AG09319 (cell line): ENCODE data around the gene ARHGEF4.

Experiments
- DNase-seq: peaks from one replicate; pipeline ENCODE4 v3.0.0-alpha.2; 2010; ENCODE audit warnings: low read depth; ENCODE audit errors: extremely low read depth
- TF ChIP-seq, protein P1 (sequence below): IDR thresholded peaks from 2 replicates; pipeline ENCODE4 v1.5.1; 2011; ENCODE audit warnings: low read depth, mild to moderate bottlenecking, inconsistent platforms, low read length, moderate library complexity

Gene ARHGEF4

DNA sequence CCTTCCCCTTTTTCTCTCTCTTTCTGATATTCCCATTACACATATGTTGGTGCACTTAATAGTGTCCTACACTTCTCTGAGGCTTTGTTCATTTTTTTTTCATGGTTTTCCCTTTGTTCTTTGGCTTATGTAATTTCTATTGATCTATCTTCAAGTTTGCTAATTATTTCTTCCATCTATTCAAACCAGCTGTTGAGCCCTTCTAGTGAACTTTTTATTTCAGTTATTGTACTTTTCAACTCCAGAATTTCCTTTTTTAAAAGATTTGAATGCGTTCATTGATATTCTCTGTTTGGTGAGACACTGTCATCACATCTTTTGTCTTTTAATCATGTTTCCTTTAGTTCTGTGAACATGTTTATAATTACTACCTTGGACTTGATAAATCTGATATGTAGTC, 118.2 kb downstream of the ARHGEF4 start:
- no peak for DNase-seq
- TF ChIP-seq, protein P1, sequence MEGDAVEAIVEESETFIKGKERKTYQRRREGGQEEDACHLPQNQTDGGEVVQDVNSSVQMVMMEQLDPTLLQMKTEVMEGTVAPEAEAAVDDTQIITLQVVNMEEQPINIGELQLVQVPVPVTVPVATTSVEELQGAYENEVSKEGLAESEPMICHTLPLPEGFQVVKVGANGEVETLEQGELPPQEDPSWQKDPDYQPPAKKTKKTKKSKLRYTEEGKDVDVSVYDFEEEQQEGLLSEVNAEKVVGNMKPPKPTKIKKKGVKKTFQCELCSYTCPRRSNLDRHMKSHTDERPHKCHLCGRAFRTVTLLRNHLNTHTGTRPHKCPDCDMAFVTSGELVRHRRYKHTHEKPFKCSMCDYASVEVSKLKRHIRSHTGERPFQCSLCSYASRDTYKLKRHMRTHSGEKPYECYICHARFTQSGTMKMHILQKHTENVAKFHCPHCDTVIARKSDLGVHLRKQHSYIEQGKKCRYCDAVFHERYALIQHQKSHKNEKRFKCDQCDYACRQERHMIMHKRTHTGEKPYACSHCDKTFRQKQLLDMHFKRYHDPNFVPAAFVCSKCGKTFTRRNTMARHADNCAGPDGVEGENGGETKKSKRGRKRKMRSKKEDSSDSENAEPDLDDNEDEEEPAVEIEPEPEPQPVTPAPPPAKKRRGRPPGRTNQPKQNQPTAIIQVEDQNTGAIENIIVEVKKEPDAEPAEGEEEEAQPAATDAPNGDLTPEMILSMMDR = no peak

DNA sequence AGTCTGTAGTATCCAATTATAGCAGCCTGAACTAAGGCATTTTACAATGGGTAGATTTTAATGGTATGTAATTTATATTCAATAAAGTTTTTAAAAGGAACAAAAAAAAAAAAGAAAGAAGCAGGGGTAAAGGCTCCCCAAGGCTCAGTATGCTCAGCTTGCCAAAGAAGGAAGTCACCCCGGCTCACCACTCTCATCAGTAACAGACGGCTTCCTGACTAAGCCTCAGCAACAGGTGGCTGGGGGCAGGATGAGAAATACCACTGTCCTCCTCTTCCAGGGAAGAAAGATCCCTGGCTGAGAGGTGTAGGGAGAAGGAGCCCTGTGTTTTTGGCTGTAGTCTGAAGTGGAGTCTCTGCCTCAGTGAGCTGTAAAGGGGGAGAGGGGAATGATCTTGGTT, 121.2 kb downstream of the ARHGEF4 start:
- TF ChIP-seq, protein P1 = no peak
- no peak for DNase-seq

- no peak for DNase-seq
These were observed 126.6 kb downstream of the ARHGEF4 start for GRCh38 chr2:130963196-130963848.

DNA sequence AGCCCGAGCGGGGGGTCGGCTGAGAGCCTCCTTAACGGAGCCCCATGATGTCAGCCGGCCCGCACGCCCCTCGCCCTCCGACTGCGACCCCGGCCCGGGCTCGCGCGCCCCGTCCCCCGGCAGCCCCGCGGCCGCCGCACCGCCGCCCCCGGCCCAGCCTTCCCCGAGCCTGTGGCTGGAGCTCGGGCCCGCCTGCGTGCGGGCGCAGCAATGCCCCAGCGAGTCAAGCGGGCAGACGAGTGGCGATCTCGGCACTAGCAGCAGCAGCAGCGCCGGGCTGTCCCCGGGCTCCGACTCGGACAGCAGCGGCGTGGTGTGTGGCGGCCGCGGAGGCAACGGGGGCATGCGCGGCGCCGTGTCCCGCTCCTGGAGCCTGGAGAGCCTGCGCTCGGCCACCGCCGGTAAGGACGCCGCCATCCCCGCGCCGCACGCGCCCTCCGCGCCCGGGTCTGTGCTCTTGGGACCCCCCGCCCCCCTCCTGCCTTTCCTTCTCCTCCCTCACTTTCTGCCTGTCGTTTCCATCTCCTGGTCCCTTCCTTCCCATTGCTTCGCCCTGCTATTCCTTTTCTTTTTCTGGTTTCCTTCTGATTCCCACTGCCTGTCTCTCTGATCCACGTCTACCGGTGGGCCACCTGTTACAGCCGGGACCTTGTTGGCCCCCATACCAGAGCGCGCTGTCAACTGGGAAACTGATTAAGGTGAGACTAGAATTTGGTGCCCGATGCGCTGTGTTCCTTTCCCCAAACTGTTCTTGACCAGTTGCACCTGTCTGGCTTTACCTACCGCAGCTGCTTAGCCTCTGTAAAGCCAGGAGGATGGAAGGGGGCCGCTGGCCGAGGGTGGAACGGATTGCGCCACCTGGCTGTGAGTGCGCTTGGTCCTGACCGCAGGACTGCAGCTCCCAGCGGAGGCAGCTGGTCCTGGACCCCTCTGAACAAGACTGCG, 127.4 kb downstream of the ARHGEF4 start:
- TF ChIP-seq, protein P1 = no peak
- DNase-seq = no peak

More at GRCh38 chr2:130963196-130963848, 126.6 kb downstream of the ARHGEF4 start:
- TF ChIP-seq, protein P1 = no peak

DNA sequence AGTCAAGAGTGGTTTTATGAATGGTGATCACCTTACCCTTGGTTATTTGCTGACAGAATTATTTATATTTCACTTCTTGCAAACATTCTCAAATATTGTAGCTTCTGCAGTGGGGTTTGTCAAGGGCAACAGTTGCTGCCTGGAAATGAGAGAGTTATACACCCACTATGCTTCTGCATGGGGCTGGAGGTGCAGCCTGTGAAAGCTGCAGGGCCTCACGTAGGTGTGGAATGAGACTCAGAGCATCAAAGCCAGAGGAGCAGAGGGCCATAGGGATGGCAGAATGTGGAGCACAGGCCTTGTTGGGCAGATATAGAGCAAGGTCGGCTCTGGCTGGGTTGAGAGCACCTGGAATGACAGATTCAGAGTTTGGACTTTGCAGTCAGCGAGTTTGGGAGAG, 128.2 kb downstream of the ARHGEF4 start:
- no peak for DNase-seq

DNA sequence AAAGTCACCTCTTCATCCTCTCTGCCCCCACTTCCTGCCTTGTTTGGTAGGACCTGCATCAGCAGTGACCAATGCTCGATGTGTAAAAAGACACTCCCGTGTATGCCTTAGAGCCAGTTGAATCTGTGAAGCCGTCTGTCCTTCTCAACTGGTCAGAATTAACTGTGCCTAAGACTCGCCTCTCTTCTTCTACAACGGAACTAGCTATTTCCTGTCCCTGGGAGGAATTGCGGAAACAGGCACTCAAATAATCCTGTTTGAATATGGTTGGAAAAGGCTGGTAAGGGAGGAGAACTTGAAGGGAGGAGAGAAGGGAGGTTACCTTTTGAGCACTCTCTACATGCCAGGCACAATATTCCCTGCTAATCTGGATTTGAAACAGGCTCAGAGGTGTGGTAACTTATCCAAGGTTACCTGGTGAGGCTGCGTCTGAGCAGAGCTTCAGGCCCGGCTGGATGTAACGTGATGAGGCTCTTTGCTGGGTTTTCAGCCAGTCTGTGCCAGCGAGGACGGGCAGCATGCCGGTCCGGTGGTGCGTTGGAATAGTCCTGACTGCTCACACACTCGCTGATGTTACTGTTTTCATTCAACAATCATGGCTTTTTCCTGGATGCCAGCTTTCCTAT, 129.5 kb downstream of the ARHGEF4 start:
- TF ChIP-seq, protein P1 = no peak
- DNase-seq = no peak

More for the DNA sequence above, 128.2 kb downstream of the ARHGEF4 start:
- TF ChIP-seq, protein P1 = no peak
